MM.1S (cell line): ENCODE results near the gene ZSCAN21.

ENCODE experiments used
- DNase-seq: peaks from one replicate; pipeline ENCODE4 v3.0.0-alpha.2; 2015
- H2AFZ ChIP-seq: fragments of 300-600 bp; sonication (generic); 2 replicates; pipeline ENCODE4 v1.6.0; 2016; ENCODE audit warnings: antibody characterized with exemption, low read length
- H3F3A ChIP-seq: fragments of 300-600 bp; sonication (generic); 2 replicates; pipeline ENCODE4 v1.6.1; 2016; ENCODE audit warnings: mild to moderate bottlenecking, antibody characterized with exemption, low read length, moderate library complexity, mixed read lengths; ENCODE audit not compliant: insufficient read depth
- H3K27ac ChIP-seq: fragments of 300-600 bp; sonication (generic); 2 replicates; pipeline ENCODE4 v1.5.1; 2016; ENCODE audit warnings: mild to moderate bottlenecking, low read length
- H3K27me3 ChIP-seq: fragments of 300-600 bp; sonication (generic); replicated peaks from 2 replicates; pipeline ENCODE4 v1.6.0; 2016; ENCODE audit warnings: low read length; ENCODE audit not compliant: insufficient read depth
- H3K36me3 ChIP-seq: fragments of 300-600 bp; sonication (generic); replicated peaks from 2 replicates; pipeline ENCODE4 v1.6.1; 2016; ENCODE audit warnings: mild to moderate bottlenecking, low read length, mixed read lengths; ENCODE audit not compliant: insufficient read depth
- H3K4me1 ChIP-seq: fragments of 300-600 bp; sonication (generic); 2 replicates; pipeline ENCODE4 v1.6.1; 2016; ENCODE audit warnings: low read length, mixed read lengths
- H3K4me2 ChIP-seq: fragments of 300-600 bp; sonication (generic); 2 replicates; pipeline ENCODE4 v1.6.0; 2016; ENCODE audit warnings: low read depth, low read length
- H3K4me3 ChIP-seq: fragments of 300-600 bp; sonication (generic); 2 replicates; pipeline ENCODE4 v1.5.1; 2016; ENCODE audit warnings: low read length, mixed read lengths
- H3K79me2 ChIP-seq: fragments of 300-600 bp; sonication (generic); 2 replicates; pipeline ENCODE4 v1.6.1; 2016; ENCODE audit warnings: mixed run types, low read length, mixed read lengths
- H3K9ac ChIP-seq: fragments of 300-600 bp; sonication (generic); 2 replicates; pipeline ENCODE4 v1.6.1; 2016; ENCODE audit warnings: low read length, mixed read lengths
- H3K9me2 ChIP-seq: fragments of 300-600 bp; sonication (generic); replicated peaks from 2 replicates; pipeline ENCODE4 v1.6.1; 2016; ENCODE audit warnings: mild to moderate bottlenecking, low read length, mixed read lengths; ENCODE audit not compliant: insufficient read depth
- H3K9me3 ChIP-seq: fragments of 300-600 bp; sonication (generic); replicated peaks from 2 replicates; pipeline ENCODE4 v1.6.1; 2016; ENCODE audit warnings: mild to moderate bottlenecking, low read length, mixed read lengths; ENCODE audit not compliant: insufficient read depth
- H4K20me1 ChIP-seq: fragments of 300-600 bp; sonication (generic); 2 replicates; pipeline ENCODE4 v1.6.1; 2016; ENCODE audit warnings: mild to moderate bottlenecking, low read length, moderate library complexity, mixed read lengths; ENCODE audit not compliant: insufficient read depth
- CTCF ChIP-seq: fragments of 300-600 bp; sonication (generic); IDR thresholded peaks from 2 replicates; pipeline ENCODE4 v1.5.1; 2016; ENCODE audit warnings: antibody characterized with exemption, low read length, mixed read lengths
- EZH2 ChIP-seq: fragments of 300-600 bp; sonication (generic); optimal IDR thresholded peaks from 2 replicates; pipeline ENCODE3; 2017; ENCODE audit warnings: low read depth, mild to moderate bottlenecking, antibody characterized with exemption, low read length, mixed read lengths
- EZH2phosphoT487 ChIP-seq: fragments of 300-600 bp; sonication (generic); IDR thresholded peaks from 2 replicates; pipeline ENCODE4 v1.6.1; 2018; ENCODE audit warnings: antibody characterized with exemption, low read length

Gene ZSCAN21

GRCh38 chr7:100033526-100033925 lies 16.0 kb upstream of the ZSCAN21 start:
- H3K4me1 ChIP-seq = no peaks in the 10 kb centered on the region
- DNase-seq = no peak
- no peaks in the 10 kb centered on the region for H4K20me1 ChIP-seq
- H3K4me3 ChIP-seq = no peak overlapping the region
- H3K9ac ChIP-seq = no peak overlapping the region
- H3K79me2 ChIP-seq = no peaks in the 10 kb centered on the region
- H3F3A ChIP-seq = no peaks in the 10 kb centered on the region
- peaks cover 4% of the 10 kb centered on the region for H3K36me3 ChIP-seq
- no peak overlapping the region for H2AFZ ChIP-seq
- H3K4me2 ChIP-seq = no peak overlapping the region
- no peaks in the 10 kb centered on the region for H3K9me3 ChIP-seq
- no peaks in the 10 kb centered on the region for H3K9me2 ChIP-seq
- TF ChIP-seq EZH2phosphoT487 = no peak
- TF ChIP-seq EZH2 = no peak
- no peak for TF ChIP-seq CTCF
- no peaks in the 10 kb centered on the region for H3K27me3 ChIP-seq
- no peak overlapping the region for H3K27ac ChIP-seq

- Histone ChIP-seq H3K4me3 (no peak overlapping the region), H3K36me3 (peaks cover 4% of the 10 kb centered on the region), H3K9me2 (no peaks in the 10 kb centered on the region), H3F3A (no peaks in the 10 kb centered on the region), H4K20me1 (no peaks in the 10 kb centered on the region), H3K27ac (no peak overlapping the region), H3K9ac (no peak overlapping the region), H3K27me3 (no peaks in the 10 kb centered on the region), H2AFZ (no peak overlapping the region), H3K9me3 (no peaks in the 10 kb centered on the region), H3K4me1 (no peaks in the 10 kb centered on the region), H3K4me2 (no peak overlapping the region), H3K79me2 (no peaks in the 10 kb centered on the region)
- DNase-seq = no peak
- TF ChIP-seq EZH2 (no peak), CTCF (no peak), EZH2phosphoT487 (no peak)
Observed at GRCh38 chr7:100034871-100035510, 14.6 kb upstream of the ZSCAN21 start.

GRCh38 chr7:100035876-100036275 lies 13.7 kb upstream of the ZSCAN21 start:
- Histone ChIP-seq H3K79me2 (no peaks in the 10 kb centered on the region), H3K36me3 (peaks cover 4% of the 10 kb centered on the region), H3K4me3 (no peak overlapping the region), H3K9ac (no peak overlapping the region), H4K20me1 (no peaks in the 10 kb centered on the region), H3F3A (no peaks in the 10 kb centered on the region), H3K4me2 (no peak overlapping the region), H3K9me3 (no peaks in the 10 kb centered on the region), H3K4me1 (no peaks in the 10 kb centered on the region), H3K27ac (no peak overlapping the region), H3K27me3 (no peaks in the 10 kb centered on the region), H2AFZ (no peak overlapping the region), H3K9me2 (no peaks in the 10 kb centered on the region)
- DNase-seq = no peak
- TF ChIP-seq EZH2 (no peak), EZH2phosphoT487 (no peak), CTCF (no peak)
